22Rv1 (cell line): ENCODE results near the gene CLCN2.

Experiments
- ZFX ChIP-seq: fragments of 450-650 bp; IDR thresholded peaks from 2 replicates; pipeline ENCODE4 v1.6.1; 2017; ENCODE audit warnings: antibody characterized with exemption, borderline replicate concordance
- TF ChIP-seq, protein P1 (sequence below): fragments of 450-650 bp; IDR thresholded peaks from 2 replicates; pipeline ENCODE4 v1.5.1; 2017; ENCODE audit warnings: mild to moderate bottlenecking

DNA sequence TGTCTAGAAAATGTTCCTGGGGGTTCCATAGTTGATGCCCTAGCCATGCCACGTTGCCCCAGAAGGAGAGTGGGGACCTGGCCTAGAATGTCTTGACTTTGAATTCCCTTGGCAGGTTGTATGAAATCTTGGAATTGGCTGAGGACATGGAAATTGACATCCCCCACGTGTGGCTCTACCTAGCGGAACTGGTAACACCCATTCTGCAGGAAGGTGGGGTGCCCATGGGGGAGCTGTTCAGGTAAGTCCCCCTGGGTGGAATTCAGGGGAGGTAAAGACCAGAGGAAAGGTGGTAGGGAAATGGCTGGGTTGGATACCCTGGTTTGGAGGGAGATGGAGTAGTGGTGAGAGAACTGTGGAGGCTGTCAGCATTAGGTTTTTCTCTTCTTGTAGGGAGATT, 32.9 kb downstream of the CLCN2 start:
- TF ChIP-seq, protein P1, sequence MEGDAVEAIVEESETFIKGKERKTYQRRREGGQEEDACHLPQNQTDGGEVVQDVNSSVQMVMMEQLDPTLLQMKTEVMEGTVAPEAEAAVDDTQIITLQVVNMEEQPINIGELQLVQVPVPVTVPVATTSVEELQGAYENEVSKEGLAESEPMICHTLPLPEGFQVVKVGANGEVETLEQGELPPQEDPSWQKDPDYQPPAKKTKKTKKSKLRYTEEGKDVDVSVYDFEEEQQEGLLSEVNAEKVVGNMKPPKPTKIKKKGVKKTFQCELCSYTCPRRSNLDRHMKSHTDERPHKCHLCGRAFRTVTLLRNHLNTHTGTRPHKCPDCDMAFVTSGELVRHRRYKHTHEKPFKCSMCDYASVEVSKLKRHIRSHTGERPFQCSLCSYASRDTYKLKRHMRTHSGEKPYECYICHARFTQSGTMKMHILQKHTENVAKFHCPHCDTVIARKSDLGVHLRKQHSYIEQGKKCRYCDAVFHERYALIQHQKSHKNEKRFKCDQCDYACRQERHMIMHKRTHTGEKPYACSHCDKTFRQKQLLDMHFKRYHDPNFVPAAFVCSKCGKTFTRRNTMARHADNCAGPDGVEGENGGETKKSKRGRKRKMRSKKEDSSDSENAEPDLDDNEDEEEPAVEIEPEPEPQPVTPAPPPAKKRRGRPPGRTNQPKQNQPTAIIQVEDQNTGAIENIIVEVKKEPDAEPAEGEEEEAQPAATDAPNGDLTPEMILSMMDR: no peak
- no peak for TF ChIP-seq ZFX
